B cell (primary cell): ENCODE data around the gene TMEM247. TPM values are rescaled to one million over a fixed set of nuclear protein-coding genes. Genes with fewer than 3 reads are reported as not detected.

Experiments used
- ATAC-seq: fragments of 200-7000 bp; cut with Tn5 transposase; one replicate; pipeline ENCODE4 v1.10.0; 2021; ENCODE audit warnings: low read depth, mild to moderate bottlenecking, moderate number of reproducible peaks, moderate library complexity
- CTCF ChIA-PET: fragments of 350-600 bp; sonication (Branson Sonifier 250); formaldehyde crosslinking; loops from one replicate; lab custom pipeline; 2021; ENCODE audit warnings: antibody characterized with exemption, inconsistent platforms; lab: Charles Lee
- POLR2A ChIA-PET: fragments of 350-600 bp; sonication (Branson Sonifier 250); formaldehyde crosslinking; loops from one replicate; lab custom pipeline; 2021; ENCODE audit warnings: antibody characterized with exemption; lab: Charles Lee
- DNase-seq: peaks from one replicate; pipeline ENCODE4 v3.0.0; 2013
- H2AFZ ChIP-seq: 2 replicates; pipeline ENCODE4 v1.6.1; 2012; ENCODE audit warnings: mild to moderate bottlenecking, low read depth, low read length; ENCODE audit not compliant: insufficient read depth, poor library complexity, severe bottlenecking
- H3K27ac ChIP-seq, 2 donors: 1 replicate in 1 of 2; 2 replicates in 1 of 2; pipeline ENCODE4 v1.5.1; 2012 to 2013; ENCODE audit warnings: low read length in 2 of 2, mild to moderate bottlenecking in 2 of 2, moderate library complexity in 1 of 2
- H3K27me3 ChIP-seq, 4 experiments: fragments of 200-600 bp in 1 of 4; sonication (generic) in 1 of 4; replicated peaks in 1 of 4; 1 replicate in 2 of 4; 2 replicates in 2 of 4; pipeline versions ENCODE4 v1.6.1 to v1.7.0; 2013 to 2016; ENCODE audit warnings: low read length in 3 of 4, mild to moderate bottlenecking in 2 of 4, mixed read lengths in 1 of 4, moderate library complexity in 1 of 4; ENCODE audit not compliant: insufficient read depth in 4 of 4, control insufficient read depth in 3 of 4; ENCODE audit errors: control extremely low read depth in 1 of 4
- H3K36me3 ChIP-seq, 2 experiments: replicated peaks in 1 of 2; 1 replicate in 1 of 2; 2 replicates in 1 of 2; pipeline versions ENCODE4 v1.6.1 to v1.7.1; 2013; ENCODE audit warnings: low read length in 1 of 2; ENCODE audit not compliant: insufficient read depth in 2 of 2, control insufficient read depth in 1 of 2; ENCODE audit errors: control extremely low read depth in 1 of 2, extremely low read depth in 1 of 2
- H3K4me1 ChIP-seq, 2 donors: fragments of 200-600 bp in 1 of 2; sonication (generic) in 1 of 2; 1 replicate in 1 of 2; 2 replicates in 1 of 2; pipeline versions ENCODE4 v1.5.1 to v1.6.1; 2013 to 2017; ENCODE audit warnings: low read length in 2 of 2; ENCODE audit not compliant: control insufficient read depth in 2 of 2, insufficient read depth in 2 of 2
- H3K4me2 ChIP-seq: replicated peaks from 2 replicates; pipeline ENCODE3; 2012; ENCODE audit warnings: mild to moderate bottlenecking, low read depth, low read length; ENCODE audit not compliant: poor library complexity, severe bottlenecking
- H3K4me3 ChIP-seq, 5 experiments: fragments of 200-600 bp in 1 of 5; sonication (generic) in 1 of 5; 1 replicate in 3 of 5; 2 replicates in 2 of 5; pipeline versions ENCODE4 v1.5.1 to v1.7.0; 2011 to 2016; ENCODE audit warnings: low read length in 4 of 5, mild to moderate bottlenecking in 4 of 5, low read depth in 2 of 5, control low read depth in 1 of 5, moderate library complexity in 1 of 5; ENCODE audit not compliant: insufficient read depth in 1 of 5; ENCODE audit errors: control extremely low read depth in 1 of 5, extremely low read depth in 1 of 5
- H3K79me2 ChIP-seq: fragments of 200-600 bp; sonication (generic); one replicate; pipeline ENCODE4 v1.6.0; 2016; ENCODE audit warnings: low read length; ENCODE audit not compliant: control insufficient read depth, insufficient read depth
- H3K9ac ChIP-seq: fragments of 200-600 bp; sonication (generic); 2 replicates; pipeline ENCODE4 v1.6.1; 2017; ENCODE audit warnings: mild to moderate bottlenecking, low read length, moderate library complexity
- H3K9me3 ChIP-seq, 3 donors: one replicate each; pipeline versions ENCODE4 v1.6.1 to v1.7.1; 2013; ENCODE audit warnings: low read length in 2 of 3; ENCODE audit not compliant: control insufficient read depth in 2 of 3, insufficient read depth in 1 of 3; ENCODE audit errors: control extremely low read depth in 1 of 3
- H4K20me1 ChIP-seq: 2 replicates; pipeline ENCODE4 v1.6.0; 2012; ENCODE audit warnings: mild to moderate bottlenecking, low read length; ENCODE audit not compliant: insufficient read depth, control insufficient read depth, poor library complexity, severe bottlenecking
- H3K27ac Mint-ChIP-seq: one replicate; pipeline ENCODE4 v1.8.0; 2021; ENCODE audit warnings: mixed read lengths
- H3K27me3 Mint-ChIP-seq: one replicate; pipeline ENCODE4 v1.8.0; 2021; ENCODE audit warnings: mixed read lengths
- H3K4me1 Mint-ChIP-seq: one replicate; pipeline ENCODE4 v1.8.0; 2021; ENCODE audit warnings: mixed read lengths
- H3K4me3 Mint-ChIP-seq: one replicate; pipeline ENCODE4 v1.8.0; 2021; ENCODE audit warnings: mixed read lengths
- H3K9me3 Mint-ChIP-seq: one replicate; pipeline ENCODE4 v1.8.0; 2022; ENCODE audit warnings: mixed read lengths; ENCODE audit not compliant: insufficient read depth
- CTCF ChIP-seq: fragments of 200-600 bp; IDR thresholded peaks from one replicate; pipeline ENCODE4 v1.8.0; 2022; ENCODE audit warnings: antibody characterized with exemption, mild to moderate bottlenecking
- EZH2 ChIP-seq: IDR thresholded peaks from 2 replicates; pipeline ENCODE4 v1.6.1; 2012; ENCODE audit warnings: borderline replicate concordance, low read depth, mild to moderate bottlenecking, moderate library complexity, low read length; ENCODE audit not compliant: insufficient read depth, poor library complexity, severe bottlenecking
- WGBS: methylation state at CpG from one replicate; pipeline ENCODE4 v1.1.5; 2013; ENCODE audit warnings: missing lambda C conversion rate; ENCODE audit not compliant: insufficient coverage; 5-methylcytosine and 5-hydroxymethylcytosine counted together
- intact Hi-C: fragments of 100-400 bp; cut with micrococcal nuclease; formaldehyde crosslinking; loops from one replicate; pipeline ENCODE4 v1.10.0; 2022
- polyA plus RNA-seq: library from polyadenylated mRNA; depleted of rRNA; stranded (reverse); fragments of >200 nt; gene quantifications from 2 replicates; pipeline ENCODE4 v1.2.3, GENCODE V29; 2012
- total RNA-seq, 2 donors: library from RNA; stranded (reverse); fragments of 120-200 nt in 1 of 2; gene quantifications; 1 replicate in 1 of 2; 2 replicates in 1 of 2; pipeline versions ENCODE4 v1.2.3 to v1.2.4, GENCODE V29; 2013 to 2022

The TMEM247 gene
- total and polyA plus RNA-seq, 2 donors (not counting 1 experiment from before 2014, with no cell fraction given): not detected

GRCh38 chr2:46528880-46529279, 49.5 kb downstream of the TMEM247 start:
- Mint-ChIP-seq H3K4me1 (peaks cover under 1% of the 10 kb centered on the region), H3K27me3 (no peaks in the 10 kb centered on the region), H3K27ac (no peak overlapping the region), H3K4me3 (no peak overlapping the region), H3K9me3 (peaks cover 3% of the 10 kb centered on the region)
- WGBS: 77% methylated on average over 1 of the region's 1 CpG
- ChIA-PET CTCF (interaction anchor here (1.3 kb wide), 1 partner anchor 9 kb away, joined by 4 read pairs; no protein-coding TSS in a partner anchor), POLR2A (no interaction called here)
- no peak for TF ChIP-seq CTCF
- TF ChIP-seq EZH2: no peak
- DNase-seq (no peak), ATAC-seq (no peak)
- Histone ChIP-seq H2AFZ (no peak overlapping the region), H3K4me1 (peaks cover under 1% of the 10 kb centered on the region in 2 donors), H3K36me3 (no peaks in the 10 kb centered on the region), H3K4me2 (no peak overlapping the region), H3K27me3 (no peaks in the 10 kb centered on the region), H3K27ac (no peak overlapping the region), H3K9ac (no peak overlapping the region), H4K20me1 (no peaks in the 10 kb centered on the region), H3K4me3 (no peak overlapping the region), H3K79me2 (no peaks in the 10 kb centered on the region), H3K9me3 (peaks cover 2 to 16% (median 12%) of the 10 kb centered on the region in 3 donors)
- intact Hi-C loops: no loop called here

GRCh38 chr2:46530639-46531038, 51.3 kb downstream of the TMEM247 start:
- Histone ChIP-seq H2AFZ (no peak overlapping the region), H3K9me3 (peaks cover 2 to 16% (median 12%) of the 10 kb centered on the region in 3 donors), H3K79me2 (no peaks in the 10 kb centered on the region), H3K36me3 (no peaks in the 10 kb centered on the region), H3K9ac (no peak overlapping the region), H3K4me1 (peaks cover 15 to 17% of the 10 kb centered on the region in 2 donors), H3K4me2 (no peak overlapping the region), H3K27me3 (no peaks in the 10 kb centered on the region), H3K4me3 (no peak overlapping the region), H4K20me1 (no peaks in the 10 kb centered on the region), H3K27ac (no peak overlapping the region)
- peaks cover 3% of the 10 kb centered on the region for H3K9me3 Mint-ChIP-seq
- no peaks in the 10 kb centered on the region for H3K27me3 Mint-ChIP-seq
- H3K4me1 Mint-ChIP-seq: peaks cover 18% of the 10 kb centered on the region
- WGBS: 100% methylated on average over 1 of the region's 7 CpGs
- no peak overlapping the region for H3K4me3 Mint-ChIP-seq
- ChIA-PET POLR2A (no interaction called here), CTCF (interaction anchor here (1.4 kb wide), 1 partner anchor 10 kb away, joined by 5 read pairs; no protein-coding TSS in a partner anchor)
- intact Hi-C loops: no loop called here
- ATAC-seq: no peak
- TF ChIP-seq EZH2: no peak
- no peak for TF ChIP-seq CTCF
- no peak overlapping the region for H3K27ac Mint-ChIP-seq
- no peak for DNase-seq
